NB4 (cell line): ENCODE measurements around the gene CRELD2.

ENCODE experiments used
- CTCF ChIP-seq: IDR thresholded peaks from one replicate; pipeline ENCODE4 v1.5.1; 2012; ENCODE audit warnings: low read depth, low read length
- MAX ChIP-seq: IDR thresholded peaks from 2 replicates; pipeline ENCODE4 v1.6.1; 2011; ENCODE audit warnings: low read depth, low read length
- MYC ChIP-seq: IDR thresholded peaks from 2 replicates; pipeline ENCODE4 v1.6.1; 2011; ENCODE audit warnings: low read depth, low read length
- POLR2A ChIP-seq: IDR thresholded peaks from 2 replicates; pipeline ENCODE4 v1.6.1; 2011; ENCODE audit warnings: mild to moderate bottlenecking; ENCODE audit not compliant: insufficient read length; ENCODE audit errors: extremely low read depth

- TF ChIP-seq CTCF (no peak), POLR2A (no peak), MYC (no peak), MAX (no peak)
These were observed 16.6 kb downstream of the CRELD2 start for GRCh38 chr22:49934891-49935557.
